WI38 (cell line): Measurements from ENCODE around the gene RXRA.

Source experiments
- H3K4me3 ChIP-seq: 2 replicates; pipeline ENCODE4 v1.5.1; 2011; ENCODE audit warnings: low read depth, mild to moderate bottlenecking, control low read depth, low read length
- TF ChIP-seq, protein P1 (sequence below): IDR thresholded peaks from 2 replicates; pipeline ENCODE4 v1.5.1; 2012; ENCODE audit warnings: low read depth, mild to moderate bottlenecking, control low read depth, low read length

RXRA gene

DNA sequence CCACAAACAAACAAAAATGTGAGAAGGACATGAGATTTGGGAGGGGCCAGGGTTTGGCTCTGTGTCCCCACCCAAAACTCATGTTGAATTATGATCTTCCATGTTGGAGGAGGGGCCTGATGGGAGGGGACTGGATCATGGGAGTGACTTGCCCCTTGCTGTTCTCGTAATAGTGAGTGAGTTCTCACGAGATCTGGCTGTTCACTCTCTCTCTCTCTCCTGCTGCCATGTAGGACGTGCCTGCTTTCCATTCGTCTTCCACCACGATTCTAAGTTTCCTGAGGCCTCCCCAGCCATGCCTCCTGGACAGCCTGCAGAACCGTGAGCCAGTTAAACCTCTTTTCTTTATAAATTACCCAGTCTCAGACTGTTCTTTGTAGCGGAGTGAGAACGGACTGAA, 118.7 kb downstream of the RXRA start:
- no peak overlapping the region for H3K4me3 ChIP-seq
- TF ChIP-seq, protein P1, sequence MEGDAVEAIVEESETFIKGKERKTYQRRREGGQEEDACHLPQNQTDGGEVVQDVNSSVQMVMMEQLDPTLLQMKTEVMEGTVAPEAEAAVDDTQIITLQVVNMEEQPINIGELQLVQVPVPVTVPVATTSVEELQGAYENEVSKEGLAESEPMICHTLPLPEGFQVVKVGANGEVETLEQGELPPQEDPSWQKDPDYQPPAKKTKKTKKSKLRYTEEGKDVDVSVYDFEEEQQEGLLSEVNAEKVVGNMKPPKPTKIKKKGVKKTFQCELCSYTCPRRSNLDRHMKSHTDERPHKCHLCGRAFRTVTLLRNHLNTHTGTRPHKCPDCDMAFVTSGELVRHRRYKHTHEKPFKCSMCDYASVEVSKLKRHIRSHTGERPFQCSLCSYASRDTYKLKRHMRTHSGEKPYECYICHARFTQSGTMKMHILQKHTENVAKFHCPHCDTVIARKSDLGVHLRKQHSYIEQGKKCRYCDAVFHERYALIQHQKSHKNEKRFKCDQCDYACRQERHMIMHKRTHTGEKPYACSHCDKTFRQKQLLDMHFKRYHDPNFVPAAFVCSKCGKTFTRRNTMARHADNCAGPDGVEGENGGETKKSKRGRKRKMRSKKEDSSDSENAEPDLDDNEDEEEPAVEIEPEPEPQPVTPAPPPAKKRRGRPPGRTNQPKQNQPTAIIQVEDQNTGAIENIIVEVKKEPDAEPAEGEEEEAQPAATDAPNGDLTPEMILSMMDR = no peak

DNA sequence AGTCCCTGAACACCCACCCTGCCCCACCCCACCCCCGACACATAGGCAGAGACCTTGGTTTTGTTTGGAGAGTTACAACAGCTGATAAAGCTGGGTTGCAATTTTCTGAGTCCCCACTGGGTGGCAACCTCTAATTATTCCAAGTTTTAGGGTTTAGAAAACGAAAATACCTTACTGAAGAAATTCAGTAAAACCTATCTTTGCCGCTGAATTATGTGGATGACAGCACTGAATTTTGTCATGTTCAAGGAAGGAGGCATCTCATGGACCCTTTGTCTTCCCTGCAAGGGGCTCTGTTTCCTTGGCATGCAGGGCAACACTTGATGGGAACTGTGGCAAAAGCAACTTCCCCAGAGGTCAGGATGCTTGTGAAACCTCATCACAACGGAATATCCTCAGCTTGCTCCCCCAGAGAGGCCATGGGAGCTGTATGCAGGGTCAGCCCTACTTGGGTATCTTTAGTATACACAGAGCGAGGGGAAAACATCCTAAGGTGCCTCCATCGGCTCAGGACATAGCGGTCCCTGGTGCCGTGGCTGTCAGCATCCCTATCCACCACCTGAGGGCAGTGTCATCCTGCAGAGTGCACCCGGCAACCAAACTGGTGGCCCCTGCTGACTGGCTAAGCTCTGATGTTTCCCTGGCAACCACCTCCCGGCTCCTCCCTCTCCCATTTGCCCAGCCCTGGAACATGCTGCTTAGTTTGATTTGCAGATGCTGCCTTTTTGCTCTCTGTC, 123.1 kb downstream of the RXRA start:
- no peak overlapping the region for H3K4me3 ChIP-seq
- TF ChIP-seq, protein P1 = peak; percentile 93

DNA sequence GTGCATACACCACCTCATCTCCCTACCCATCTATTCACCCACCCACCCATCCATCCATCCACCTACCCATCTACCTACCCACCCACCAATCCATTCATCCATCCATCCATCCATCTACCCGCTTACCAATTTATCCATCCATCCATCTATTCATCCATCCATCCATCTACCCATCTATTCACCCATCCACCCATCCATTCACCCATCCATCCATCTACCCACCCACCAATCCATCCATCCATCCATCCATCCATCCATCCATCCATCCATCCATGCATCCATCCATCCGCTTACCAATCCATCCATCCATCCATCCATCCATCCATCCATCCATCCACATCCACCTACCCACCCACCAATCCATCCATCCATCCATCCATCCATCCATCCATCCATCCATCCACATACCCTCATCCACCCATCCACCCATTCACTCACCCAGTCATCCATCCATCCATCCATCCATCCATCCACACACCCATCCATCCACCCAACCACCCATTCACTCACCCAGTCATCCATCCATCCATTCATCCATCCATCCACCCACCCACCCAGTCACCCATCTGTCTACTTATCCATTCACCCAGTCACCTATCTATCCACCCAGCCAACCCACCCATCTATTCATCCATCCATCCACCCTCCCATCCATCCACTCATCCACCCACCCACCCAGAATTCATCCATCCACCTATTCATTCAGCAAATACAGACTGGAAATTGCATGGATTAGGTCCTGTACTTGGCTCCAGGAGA, 125.6 kb downstream of the RXRA start:
- no peak overlapping the region for H3K4me3 ChIP-seq
- TF ChIP-seq, protein P1 = no peak

DNA sequence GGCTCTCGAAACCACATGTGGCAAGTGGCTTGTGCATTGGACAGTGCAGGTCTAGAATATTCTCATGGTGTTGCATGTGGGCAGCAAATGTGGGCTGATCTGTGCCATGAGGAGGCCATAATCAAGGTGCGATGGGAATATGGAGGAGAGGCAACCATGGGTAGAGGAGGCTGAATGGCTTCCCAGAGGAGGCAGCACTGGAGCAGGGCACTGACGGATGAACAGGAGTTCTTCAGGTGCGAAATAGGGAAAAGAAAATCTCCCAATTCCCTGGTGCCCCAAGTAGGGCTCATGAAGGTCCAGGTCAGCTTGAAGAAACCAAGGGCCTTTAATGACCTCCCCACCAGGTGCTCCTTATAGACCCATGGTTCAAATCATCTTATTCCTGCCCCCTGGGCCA, 126.5 kb downstream of the RXRA start:
- no peak overlapping the region for H3K4me3 ChIP-seq
- TF ChIP-seq, protein P1 = no peak

DNA sequence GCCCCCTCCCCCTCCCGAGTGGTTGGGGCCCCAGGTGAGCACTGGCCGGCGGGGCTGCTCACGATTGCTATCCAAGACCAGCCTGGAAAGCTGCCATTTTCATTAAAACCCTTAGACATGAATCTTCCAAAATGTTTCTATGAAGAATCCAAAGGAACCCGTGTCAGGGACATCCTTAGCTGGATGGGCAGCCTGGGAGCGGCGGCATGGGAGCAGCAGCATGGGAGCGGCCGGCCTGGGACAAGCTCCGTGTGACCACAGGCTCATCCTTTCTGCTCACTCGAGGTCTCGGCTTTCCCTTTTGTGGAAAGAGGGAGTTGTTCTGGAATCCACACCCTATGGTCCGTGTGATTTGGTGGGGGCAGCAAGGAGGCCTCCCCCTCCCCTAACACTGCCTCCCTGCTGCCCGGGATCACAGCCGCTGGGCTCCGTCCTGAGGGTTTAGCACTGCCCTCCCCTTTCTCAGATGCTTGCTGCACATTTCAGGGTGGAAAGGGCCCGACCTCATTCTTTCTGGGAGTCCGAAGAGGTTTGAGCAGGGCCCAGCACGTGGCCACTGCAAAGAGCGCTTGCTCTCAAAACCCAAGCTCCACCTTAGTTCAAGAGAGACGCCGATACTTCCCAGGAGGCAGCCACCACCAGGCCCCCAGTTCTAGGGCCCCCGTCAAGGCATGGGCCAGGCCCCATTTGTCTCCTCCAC, 127.7 kb downstream of the RXRA start:
- H3K4me3 ChIP-seq = no peak overlapping the region
- TF ChIP-seq, protein P1 = no peak

DNA sequence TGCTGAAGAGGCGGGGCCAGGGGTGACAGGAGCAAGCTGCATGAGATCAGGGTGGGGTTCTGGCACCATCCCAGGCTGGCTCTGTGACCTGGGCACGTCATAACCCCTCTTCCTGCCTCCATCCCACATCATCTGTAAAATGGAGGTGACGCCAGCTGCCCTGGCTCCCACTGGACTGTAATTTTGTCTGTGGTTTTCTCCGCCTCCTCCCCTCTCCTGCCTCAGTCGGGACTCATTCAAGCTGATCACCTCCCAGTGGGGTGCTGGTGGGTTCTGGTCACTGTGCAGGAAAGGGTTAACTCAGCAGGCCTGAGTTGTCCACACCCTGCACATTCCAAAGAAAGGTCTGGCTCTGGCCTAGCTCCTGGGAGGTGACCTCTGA, 128.2 kb downstream of the RXRA start:
- TF ChIP-seq, protein P1 = no peak
- no peak overlapping the region for H3K4me3 ChIP-seq
